Measurements from ENCODE around the gene C9orf78.

DNA sequence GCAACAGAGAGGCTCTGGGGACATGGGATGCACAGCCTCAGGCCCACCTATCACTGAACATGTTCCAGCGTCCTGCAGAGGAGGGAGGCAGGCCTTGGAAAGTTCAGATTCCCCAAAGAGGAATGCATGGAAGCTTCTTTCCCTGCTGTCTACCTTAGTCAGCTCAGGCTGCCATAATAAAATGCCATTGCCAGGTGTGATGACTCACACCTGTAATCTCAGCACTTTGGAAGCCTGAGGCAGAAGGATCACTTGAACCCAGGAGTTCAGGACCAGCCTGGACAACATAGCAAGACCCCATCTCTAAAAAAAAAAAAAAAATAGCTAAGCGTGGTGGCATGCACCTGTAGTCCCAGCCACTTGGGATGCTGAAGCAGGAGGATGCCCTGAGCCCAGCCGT lies 56.6 kb downstream of the C9orf78 start:
- TF ChIP-seq, protein P1, sequence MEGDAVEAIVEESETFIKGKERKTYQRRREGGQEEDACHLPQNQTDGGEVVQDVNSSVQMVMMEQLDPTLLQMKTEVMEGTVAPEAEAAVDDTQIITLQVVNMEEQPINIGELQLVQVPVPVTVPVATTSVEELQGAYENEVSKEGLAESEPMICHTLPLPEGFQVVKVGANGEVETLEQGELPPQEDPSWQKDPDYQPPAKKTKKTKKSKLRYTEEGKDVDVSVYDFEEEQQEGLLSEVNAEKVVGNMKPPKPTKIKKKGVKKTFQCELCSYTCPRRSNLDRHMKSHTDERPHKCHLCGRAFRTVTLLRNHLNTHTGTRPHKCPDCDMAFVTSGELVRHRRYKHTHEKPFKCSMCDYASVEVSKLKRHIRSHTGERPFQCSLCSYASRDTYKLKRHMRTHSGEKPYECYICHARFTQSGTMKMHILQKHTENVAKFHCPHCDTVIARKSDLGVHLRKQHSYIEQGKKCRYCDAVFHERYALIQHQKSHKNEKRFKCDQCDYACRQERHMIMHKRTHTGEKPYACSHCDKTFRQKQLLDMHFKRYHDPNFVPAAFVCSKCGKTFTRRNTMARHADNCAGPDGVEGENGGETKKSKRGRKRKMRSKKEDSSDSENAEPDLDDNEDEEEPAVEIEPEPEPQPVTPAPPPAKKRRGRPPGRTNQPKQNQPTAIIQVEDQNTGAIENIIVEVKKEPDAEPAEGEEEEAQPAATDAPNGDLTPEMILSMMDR (IDR thresholded peaks at IDR 0.05): no peak
- TF ChIP-seq POLR2A (IDR thresholded peaks at IDR 0.05) (no peak), POLR2AphosphoS5 (IDR thresholded peaks at IDR 0.05) (no peak)

Data from breast epithelium (tissue), 3 donors.